DND-41 (cell line): ENCODE results near the gene PREP.

Source experiments
- ATAC-seq: fragments of 200-7000 bp; cut with Tn5 transposase; 3 replicates; pipeline ENCODE4 v1.9.1; 2021; ENCODE audit warnings: low read depth; ENCODE audit not compliant: insufficient read depth
- DNase-seq: peaks from one replicate; pipeline ENCODE4 v3.0.0-alpha.2; 2020
- H2AFZ ChIP-seq: 2 replicates; pipeline ENCODE4 v1.6.0; 2012; ENCODE audit warnings: low read depth, low read length
- H3K27ac ChIP-seq: 2 replicates; pipeline ENCODE4 v1.5.1; 2012; ENCODE audit warnings: low read length, inconsistent platforms
- H3K27me3 ChIP-seq: fragments of 200-600 bp; sonication (generic); 2 replicates; pipeline ENCODE4 v1.6.0; 2012; ENCODE audit warnings: low read length, mild to moderate bottlenecking, inconsistent platforms; ENCODE audit not compliant: insufficient read depth, poor library complexity
- H3K36me3 ChIP-seq: 2 replicates; pipeline ENCODE4 v1.5.1; 2012; ENCODE audit warnings: low read length, inconsistent platforms; ENCODE audit not compliant: insufficient read depth
- H3K4me1 ChIP-seq: 2 replicates; pipeline ENCODE4 v1.5.1; 2012; ENCODE audit warnings: mild to moderate bottlenecking, low read length; ENCODE audit not compliant: insufficient read depth
- H3K4me2 ChIP-seq: 2 replicates; pipeline ENCODE4 v1.6.0; 2012; ENCODE audit warnings: mild to moderate bottlenecking, moderate library complexity, low read length, inconsistent platforms; ENCODE audit not compliant: insufficient read depth
- H3K4me3 ChIP-seq, 2 experiments: fragments of 200-600 bp in 1 of 2; shearing (Covaris generic) in 1 of 2; 2 replicates each; pipeline ENCODE4 v1.5.1; 2012 to 2016; ENCODE audit warnings: inconsistent platforms in 2 of 2, low read length in 2 of 2, mild to moderate bottlenecking in 2 of 2, low read depth in 1 of 2, moderate library complexity in 1 of 2
- H3K79me2 ChIP-seq: 2 replicates; pipeline ENCODE4 v1.6.0; 2012; ENCODE audit warnings: low read length, inconsistent platforms; ENCODE audit not compliant: insufficient read depth
- H3K9ac ChIP-seq: 2 replicates; pipeline ENCODE4 v1.6.0; 2012; ENCODE audit warnings: low read depth, mild to moderate bottlenecking, inconsistent platforms, low read length, moderate library complexity
- H3K9me3 ChIP-seq: 2 replicates; pipeline ENCODE4 v1.5.1; 2012; ENCODE audit warnings: low read length, moderate library complexity, mild to moderate bottlenecking, inconsistent platforms; ENCODE audit not compliant: insufficient read depth, severe bottlenecking
- H4K20me1 ChIP-seq: 2 replicates; pipeline ENCODE4 v1.6.0; 2012; ENCODE audit warnings: low read length; ENCODE audit not compliant: insufficient read depth
- EZH2 ChIP-seq: IDR thresholded peaks from 3 replicates; pipeline ENCODE4 v1.6.1; 2012; ENCODE audit warnings: borderline replicate concordance, low read depth, mild to moderate bottlenecking, moderate library complexity, low read length, inconsistent platforms; ENCODE audit not compliant: severe bottlenecking
- TF ChIP-seq, protein P1 (sequence below): IDR thresholded peaks from 2 replicates; pipeline ENCODE4 v1.5.1; 2012; ENCODE audit warnings: borderline replicate concordance, low read length, moderate library complexity, mild to moderate bottlenecking; ENCODE audit not compliant: poor library complexity, severe bottlenecking; ENCODE audit errors: extremely low read depth

Gene PREP

DNA sequence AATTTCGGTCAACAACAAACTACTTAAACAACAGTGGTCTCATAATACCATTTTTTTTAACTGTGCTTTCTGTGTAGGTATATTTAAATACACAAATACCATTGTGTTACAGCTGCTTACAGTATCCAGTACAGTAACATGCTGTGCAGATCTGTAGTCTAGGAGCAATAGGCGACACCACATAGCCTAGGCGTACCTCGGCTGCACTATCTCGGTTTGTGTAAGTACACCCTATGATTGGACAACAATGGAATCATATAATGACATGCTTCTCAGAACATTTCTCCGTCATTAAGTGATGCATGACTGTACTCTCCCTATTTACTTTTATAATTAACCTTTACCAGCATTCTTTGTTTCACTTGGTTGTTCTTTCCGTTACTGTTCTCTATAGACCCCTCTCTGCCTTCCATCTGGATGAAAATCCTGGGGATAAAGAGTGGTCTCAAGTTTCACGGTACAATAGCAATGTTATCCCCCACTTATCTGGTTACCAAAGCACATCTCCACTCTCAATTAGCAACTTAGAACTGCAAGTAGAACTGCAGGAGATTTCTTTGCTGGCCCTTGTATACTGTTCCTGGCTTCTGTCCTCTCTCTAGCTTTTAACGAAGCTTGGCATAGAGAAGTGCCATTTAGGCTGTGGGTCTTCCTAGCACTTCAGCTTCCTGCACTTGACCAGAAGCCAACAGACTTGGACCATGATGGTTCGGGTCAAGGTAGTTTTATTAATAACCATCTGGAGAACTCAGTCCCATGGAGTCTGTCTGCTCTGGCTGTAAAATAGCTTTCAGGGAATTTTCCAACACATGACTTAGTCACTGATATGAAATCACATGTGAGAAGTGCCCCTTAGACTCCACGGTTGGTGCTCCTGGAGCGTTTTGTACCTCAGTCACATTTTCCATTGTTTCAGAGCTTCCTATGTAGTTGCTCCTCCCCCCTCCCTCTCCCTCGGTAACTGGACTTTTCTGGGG lies 142.7 kb downstream of the PREP start:
- TF ChIP-seq, protein P1, sequence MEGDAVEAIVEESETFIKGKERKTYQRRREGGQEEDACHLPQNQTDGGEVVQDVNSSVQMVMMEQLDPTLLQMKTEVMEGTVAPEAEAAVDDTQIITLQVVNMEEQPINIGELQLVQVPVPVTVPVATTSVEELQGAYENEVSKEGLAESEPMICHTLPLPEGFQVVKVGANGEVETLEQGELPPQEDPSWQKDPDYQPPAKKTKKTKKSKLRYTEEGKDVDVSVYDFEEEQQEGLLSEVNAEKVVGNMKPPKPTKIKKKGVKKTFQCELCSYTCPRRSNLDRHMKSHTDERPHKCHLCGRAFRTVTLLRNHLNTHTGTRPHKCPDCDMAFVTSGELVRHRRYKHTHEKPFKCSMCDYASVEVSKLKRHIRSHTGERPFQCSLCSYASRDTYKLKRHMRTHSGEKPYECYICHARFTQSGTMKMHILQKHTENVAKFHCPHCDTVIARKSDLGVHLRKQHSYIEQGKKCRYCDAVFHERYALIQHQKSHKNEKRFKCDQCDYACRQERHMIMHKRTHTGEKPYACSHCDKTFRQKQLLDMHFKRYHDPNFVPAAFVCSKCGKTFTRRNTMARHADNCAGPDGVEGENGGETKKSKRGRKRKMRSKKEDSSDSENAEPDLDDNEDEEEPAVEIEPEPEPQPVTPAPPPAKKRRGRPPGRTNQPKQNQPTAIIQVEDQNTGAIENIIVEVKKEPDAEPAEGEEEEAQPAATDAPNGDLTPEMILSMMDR = no peak
- TF ChIP-seq EZH2 = no peak

DNA sequence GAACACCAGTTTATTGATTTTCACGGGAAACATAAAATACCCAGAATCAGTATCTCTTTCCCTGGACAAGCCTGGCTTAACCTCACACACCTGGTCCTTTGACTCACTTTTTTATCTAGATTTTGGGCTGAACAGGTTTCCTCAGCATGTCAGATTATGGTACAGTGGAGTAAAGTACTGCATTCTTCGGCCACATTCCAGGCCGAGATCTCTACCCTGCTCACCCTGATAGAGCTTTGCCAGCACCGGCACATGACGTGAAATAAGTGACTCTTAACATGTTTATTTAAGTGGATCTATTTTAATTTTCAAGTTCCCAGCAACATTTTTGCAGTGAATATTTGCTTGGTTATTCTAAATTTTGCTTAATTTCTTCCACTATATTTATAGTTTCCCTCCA lies 144.1 kb downstream of the PREP start:
- Histone ChIP-seq H3K27me3 (no peaks in the 10 kb centered on the region), H3K27ac (no peak overlapping the region), H4K20me1 (no peaks in the 10 kb centered on the region), H3K4me2 (no peak overlapping the region), H3K9me3 (no peaks in the 10 kb centered on the region), H3K4me3 (no peak overlapping the region), H3K79me2 (no peaks in the 10 kb centered on the region), H2AFZ (no peak overlapping the region), H3K9ac (no peak overlapping the region), H3K4me1 (no peaks in the 10 kb centered on the region), H3K36me3 (no peaks in the 10 kb centered on the region)
- TF ChIP-seq, protein P1 = no peak
- TF ChIP-seq EZH2 = no peak
- DNase-seq (no peak), ATAC-seq (no peak)

More for the DNA sequence above, 142.7 kb downstream of the PREP start:
- H3K79me2 ChIP-seq = no peaks in the 10 kb centered on the region
- no peaks in the 10 kb centered on the region for H3K27me3 ChIP-seq
- DNase-seq (no peak), ATAC-seq (no peak)
- no peaks in the 10 kb centered on the region for H4K20me1 ChIP-seq
- no peak overlapping the region for H2AFZ ChIP-seq
- no peak overlapping the region for H3K4me2 ChIP-seq
- no peak overlapping the region for H3K27ac ChIP-seq
- H3K4me3 ChIP-seq = no peak overlapping the region
- H3K4me1 ChIP-seq = no peaks in the 10 kb centered on the region
- H3K36me3 ChIP-seq = no peaks in the 10 kb centered on the region
- H3K9me3 ChIP-seq = no peaks in the 10 kb centered on the region
- H3K9ac ChIP-seq = no peak overlapping the region

DNA sequence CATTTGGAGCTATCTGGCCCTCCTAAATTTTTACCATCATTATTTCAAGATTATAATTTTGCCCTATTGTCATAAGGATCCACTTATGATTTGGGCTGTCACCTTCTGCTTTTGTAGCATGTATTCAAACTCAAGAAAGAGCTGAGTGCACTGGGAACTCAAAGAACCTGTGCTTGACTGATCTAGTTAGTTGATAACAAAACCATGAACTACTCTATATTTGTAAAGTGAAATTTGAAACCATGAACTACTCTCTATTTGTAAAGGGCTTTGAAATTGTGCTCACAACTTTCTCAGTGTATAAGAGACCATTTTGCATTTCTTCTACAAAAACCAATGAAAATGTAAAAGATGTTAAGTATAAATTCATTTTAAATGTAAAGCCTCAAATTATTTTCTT lies 145.5 kb downstream of the PREP start:
- no peaks in the 10 kb centered on the region for H3K4me1 ChIP-seq
- H2AFZ ChIP-seq = no peak overlapping the region
- no peak for DNase-seq
- ATAC-seq = no peak
- H3K79me2 ChIP-seq = no peaks in the 10 kb centered on the region
- H3K4me2 ChIP-seq = no peak overlapping the region
- H3K9ac ChIP-seq = no peak overlapping the region
- no peaks in the 10 kb centered on the region for H4K20me1 ChIP-seq
- no peaks in the 10 kb centered on the region for H3K36me3 ChIP-seq
- no peak overlapping the region for H3K4me3 ChIP-seq
- H3K27ac ChIP-seq = no peak overlapping the region
- no peaks in the 10 kb centered on the region for H3K9me3 ChIP-seq
- TF ChIP-seq, protein P1 = no peak
- no peak for TF ChIP-seq EZH2
- H3K27me3 ChIP-seq = no peaks in the 10 kb centered on the region
